Cardiac muscle cell (in vitro differentiated cells and primary cell): ENCODE data around the gene SKP2. TPM values are rescaled to one million over a fixed set of nuclear protein-coding genes. Genes with fewer than 3 reads are reported as not detected.

Experiments
- DNase-seq, 2 donors: peaks; one replicate each; pipeline versions ENCODE4 v3.0.0 to v3.0.0-alpha.2; 2010 to 2017; ENCODE audit warnings: low read depth in 1 of 2, low spot score in 1 of 2
- H3K27ac ChIP-seq: fragments of 200-600 bp; sonication (generic); 2 replicates; pipeline ENCODE4 v1.5.1; 2016
- H3K27me3 ChIP-seq: fragments of 200-600 bp; sonication (generic); 2 replicates; pipeline ENCODE4 v1.6.0; 2016; ENCODE audit warnings: control low read depth
- H3K36me3 ChIP-seq: fragments of 200-600 bp; sonication (generic); 2 replicates; pipeline ENCODE4 v1.5.1; 2016; ENCODE audit warnings: control low read depth
- H3K4me1 ChIP-seq: fragments of 200-600 bp; sonication (generic); 2 replicates; pipeline ENCODE4 v1.8.1; 2017; ENCODE audit warnings: low read depth, mild to moderate bottlenecking, mixed run types
- H3K4me3 ChIP-seq: fragments of 200-600 bp; sonication (generic); 2 replicates; pipeline ENCODE4 v1.5.1; 2016; ENCODE audit warnings: mild to moderate bottlenecking
- H3K9me3 ChIP-seq: fragments of 200-600 bp; sonication (generic); 2 replicates; pipeline ENCODE4 v1.5.1; 2017; ENCODE audit warnings: low read depth, mild to moderate bottlenecking, control low read depth
- polyA plus RNA-seq: library from polyadenylated mRNA; unstranded; fragments of >200 nt; fragmentation: Nextera tagmentation; extraction: Ambion mirVana; gene quantifications from 2 replicates; pipeline ENCODE4 v1.2.1, GENCODE V29; 2016
- total RNA-seq: library from RNA; depleted of rRNA; stranded (reverse); fragments of >200 nt; gene quantifications from 2 replicates; pipeline ENCODE4 v1.2.3, GENCODE V29; 2016
- TF ChIP-seq, protein P1 (sequence below): IDR thresholded peaks from 2 replicates; pipeline ENCODE4 v1.5.1; 2012; ENCODE audit warnings: low read depth, mild to moderate bottlenecking, low read length

The SKP2 gene
- total and polyA plus RNA-seq, 2 experiments from 2014 or later = 30.3 to 36.1 TPM

DNA sequence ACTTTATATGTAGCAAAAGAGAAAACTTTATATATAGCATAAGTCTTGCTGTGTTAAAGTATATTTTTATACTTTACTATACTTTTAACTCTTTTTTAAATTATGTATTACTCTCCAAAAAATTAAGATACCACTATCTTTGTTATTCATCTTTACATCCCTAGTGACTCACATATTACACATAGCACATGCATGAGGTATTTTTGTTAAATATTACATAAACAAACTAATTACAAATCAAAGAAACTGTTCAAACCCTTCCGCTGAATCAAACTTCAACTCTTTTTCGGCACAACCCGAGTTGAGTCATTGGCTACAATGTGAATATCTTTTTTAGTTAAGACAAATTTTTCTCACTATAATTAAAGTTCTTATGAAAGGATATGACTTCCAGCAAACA is 57.8 kb downstream of the SKP2 start:
- DNase-seq = no peak
- no peaks in the 10 kb centered on the region for H3K4me1 ChIP-seq
- peaks cover 29% of the 10 kb centered on the region for H3K36me3 ChIP-seq
- H3K4me3 ChIP-seq = no peak overlapping the region
- TF ChIP-seq, protein P1, sequence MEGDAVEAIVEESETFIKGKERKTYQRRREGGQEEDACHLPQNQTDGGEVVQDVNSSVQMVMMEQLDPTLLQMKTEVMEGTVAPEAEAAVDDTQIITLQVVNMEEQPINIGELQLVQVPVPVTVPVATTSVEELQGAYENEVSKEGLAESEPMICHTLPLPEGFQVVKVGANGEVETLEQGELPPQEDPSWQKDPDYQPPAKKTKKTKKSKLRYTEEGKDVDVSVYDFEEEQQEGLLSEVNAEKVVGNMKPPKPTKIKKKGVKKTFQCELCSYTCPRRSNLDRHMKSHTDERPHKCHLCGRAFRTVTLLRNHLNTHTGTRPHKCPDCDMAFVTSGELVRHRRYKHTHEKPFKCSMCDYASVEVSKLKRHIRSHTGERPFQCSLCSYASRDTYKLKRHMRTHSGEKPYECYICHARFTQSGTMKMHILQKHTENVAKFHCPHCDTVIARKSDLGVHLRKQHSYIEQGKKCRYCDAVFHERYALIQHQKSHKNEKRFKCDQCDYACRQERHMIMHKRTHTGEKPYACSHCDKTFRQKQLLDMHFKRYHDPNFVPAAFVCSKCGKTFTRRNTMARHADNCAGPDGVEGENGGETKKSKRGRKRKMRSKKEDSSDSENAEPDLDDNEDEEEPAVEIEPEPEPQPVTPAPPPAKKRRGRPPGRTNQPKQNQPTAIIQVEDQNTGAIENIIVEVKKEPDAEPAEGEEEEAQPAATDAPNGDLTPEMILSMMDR = no peak
- H3K27ac ChIP-seq = no peak overlapping the region
- no peaks in the 10 kb centered on the region for H3K27me3 ChIP-seq
- no peaks in the 10 kb centered on the region for H3K9me3 ChIP-seq

DNA sequence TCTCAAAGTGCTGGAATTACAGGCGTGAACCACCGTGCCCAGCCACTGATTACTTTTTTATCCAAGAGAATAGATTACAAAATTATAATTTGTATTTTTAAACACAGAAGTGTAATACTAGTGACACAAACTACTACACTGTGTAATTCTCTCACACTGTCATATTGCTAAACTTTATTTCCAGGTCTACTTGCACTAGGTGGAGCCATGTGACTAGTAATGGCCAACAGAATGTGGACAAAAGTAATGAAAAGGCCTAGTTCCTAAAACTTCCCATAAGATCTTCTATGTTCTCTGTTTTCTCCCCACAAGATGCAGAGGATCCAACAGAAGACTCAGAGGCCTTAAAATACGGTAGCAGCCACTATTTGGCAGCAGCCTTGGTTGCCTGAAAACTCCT is 62.5 kb downstream of the SKP2 start:
- H3K4me1 ChIP-seq = no peaks in the 10 kb centered on the region
- no peaks in the 10 kb centered on the region for H3K27me3 ChIP-seq
- H3K9me3 ChIP-seq = no peaks in the 10 kb centered on the region
- no peak overlapping the region for H3K4me3 ChIP-seq
- no peak overlapping the region for H3K27ac ChIP-seq
- TF ChIP-seq, protein P1 = no peak
- DNase-seq = no peak
- peaks cover 56% of the 10 kb centered on the region for H3K36me3 ChIP-seq

DNA sequence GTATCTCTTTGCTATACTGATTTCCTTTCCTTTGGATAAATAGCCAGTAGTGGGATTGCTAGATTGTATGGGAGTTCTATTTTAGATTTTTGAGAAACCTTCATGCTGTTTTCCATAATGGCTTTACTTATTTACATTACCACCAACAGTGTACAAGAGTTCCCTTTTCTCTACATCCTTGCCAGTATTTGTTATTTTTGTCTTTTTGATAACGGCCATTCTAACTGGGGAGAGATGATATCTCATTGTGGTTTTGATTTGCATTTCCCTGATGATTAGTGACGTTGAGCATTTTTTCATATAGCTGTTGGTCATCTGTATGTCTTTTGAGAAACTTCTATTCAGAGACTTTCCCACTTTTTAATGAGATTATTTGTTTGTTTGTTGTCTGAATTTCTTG is 64.0 kb downstream of the SKP2 start:
- TF ChIP-seq, protein P1 = no peak

DNA sequence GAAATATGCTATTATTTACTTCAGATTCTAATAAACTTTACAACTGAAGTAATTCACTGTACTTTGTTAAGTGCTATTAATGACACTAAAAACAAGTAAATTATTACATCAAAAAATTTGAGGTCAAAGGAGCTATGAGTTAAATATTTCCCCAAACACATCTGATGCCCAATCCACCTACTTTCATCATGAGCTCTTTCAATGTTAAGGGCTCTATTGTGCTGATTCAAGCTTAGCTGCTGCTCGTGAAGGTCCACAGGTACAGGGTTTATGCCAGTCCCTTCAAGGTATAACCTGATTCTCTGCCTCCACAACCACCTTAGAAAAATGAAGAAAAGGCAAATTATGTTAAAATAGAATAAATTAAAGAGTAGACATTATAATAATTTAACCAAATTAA is 65.7 kb downstream of the SKP2 start:
- peaks cover 43% of the 10 kb centered on the region for H3K36me3 ChIP-seq
- H3K4me3 ChIP-seq = no peak overlapping the region
- no peak overlapping the region for H3K27ac ChIP-seq
- DNase-seq = no peak
- no peaks in the 10 kb centered on the region for H3K4me1 ChIP-seq
- no peaks in the 10 kb centered on the region for H3K27me3 ChIP-seq
- TF ChIP-seq, protein P1 = no peak
- H3K9me3 ChIP-seq = no peaks in the 10 kb centered on the region

More for the DNA sequence above, 64.0 kb downstream of the SKP2 start:
- peaks cover 48% of the 10 kb centered on the region for H3K36me3 ChIP-seq
- no peak overlapping the region for H3K27ac ChIP-seq
- peak in 1 of 2 donors; percentile 27 for DNase-seq
- H3K9me3 ChIP-seq = no peaks in the 10 kb centered on the region
- H3K27me3 ChIP-seq = no peaks in the 10 kb centered on the region
- no peaks in the 10 kb centered on the region for H3K4me1 ChIP-seq
- H3K4me3 ChIP-seq = no peak overlapping the region

DNA sequence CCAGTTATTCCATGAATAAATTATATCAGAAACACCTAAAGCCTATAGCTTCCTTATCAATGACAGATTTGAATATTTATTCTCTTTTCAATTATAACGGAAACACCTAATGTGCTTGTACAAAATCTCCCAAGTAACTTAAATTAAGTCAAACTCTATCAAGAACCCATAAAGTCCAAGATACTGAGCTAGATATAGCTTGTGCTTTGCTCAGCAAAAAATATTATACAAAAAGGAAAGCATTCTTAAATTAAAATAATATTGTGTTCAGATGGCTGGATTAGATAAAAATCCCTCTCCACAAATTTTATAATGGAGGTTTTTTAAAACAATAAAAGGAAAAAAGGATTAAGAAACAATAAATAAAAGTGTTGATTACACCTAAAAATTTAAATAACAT is 66.1 kb downstream of the SKP2 start:
- TF ChIP-seq, protein P1 = no peak
- no peaks in the 10 kb centered on the region for H3K27me3 ChIP-seq
- no peaks in the 10 kb centered on the region for H3K4me1 ChIP-seq
- no peaks in the 10 kb centered on the region for H3K9me3 ChIP-seq
- peaks cover 38% of the 10 kb centered on the region for H3K36me3 ChIP-seq
- no peak overlapping the region for H3K27ac ChIP-seq
- H3K4me3 ChIP-seq = no peak overlapping the region
- DNase-seq = no peak

DNA sequence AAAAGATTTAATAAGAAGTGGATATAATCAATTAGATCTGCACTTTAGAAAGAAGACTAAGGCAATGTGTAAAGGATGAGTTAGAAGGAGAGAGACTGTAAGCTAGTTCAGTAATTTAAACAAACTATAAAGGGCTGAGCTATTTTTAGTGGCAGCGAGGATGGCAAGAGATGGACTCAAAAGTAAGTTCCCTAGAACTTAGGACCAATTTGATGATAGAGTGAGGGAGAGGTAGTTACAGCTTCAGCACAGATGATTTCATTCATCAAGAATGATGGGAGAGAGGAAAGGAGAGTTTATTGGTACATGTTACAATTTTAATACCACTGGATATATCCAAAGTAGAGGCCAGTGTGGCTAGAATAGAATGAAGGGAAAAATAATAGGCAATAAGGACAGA is 70.7 kb downstream of the SKP2 start:
- Histone ChIP-seq H3K36me3 (peaks cover 30% of the 10 kb centered on the region), H3K4me1 (no peaks in the 10 kb centered on the region), H3K27me3 (no peaks in the 10 kb centered on the region), H3K27ac (no peak overlapping the region), H3K4me3 (no peak overlapping the region), H3K9me3 (no peaks in the 10 kb centered on the region)
- no peak for DNase-seq
- TF ChIP-seq, protein P1 = no peak
